Pulmonary artery endothelial cell (primary cell): ENCODE results near the gene MTHFD1L. TPM values are rescaled to one million over a fixed set of nuclear protein-coding genes. Genes with fewer than 3 reads are reported as not detected.
"Not testable (repeated sequence)": the region's sequence is repeated elsewhere in the genome, so short reads cannot be mapped to it uniquely, and the experiment has no call there.

Source experiments
- DNase-seq: peaks from one replicate; pipeline ENCODE4 v3.0.0-alpha.2; 2011; ENCODE audit warnings: low read depth, low spot score
- total RNA-seq: library from RNA; depleted of rRNA; stranded (reverse); fragments of >200 nt; gene quantifications from 2 replicates; pipeline ENCODE4 v1.2.3, GENCODE V29; 2014

MTHFD1L gene
- total RNA-seq, 1 donor from 2014 or later, result 69.3 TPM

DNA sequence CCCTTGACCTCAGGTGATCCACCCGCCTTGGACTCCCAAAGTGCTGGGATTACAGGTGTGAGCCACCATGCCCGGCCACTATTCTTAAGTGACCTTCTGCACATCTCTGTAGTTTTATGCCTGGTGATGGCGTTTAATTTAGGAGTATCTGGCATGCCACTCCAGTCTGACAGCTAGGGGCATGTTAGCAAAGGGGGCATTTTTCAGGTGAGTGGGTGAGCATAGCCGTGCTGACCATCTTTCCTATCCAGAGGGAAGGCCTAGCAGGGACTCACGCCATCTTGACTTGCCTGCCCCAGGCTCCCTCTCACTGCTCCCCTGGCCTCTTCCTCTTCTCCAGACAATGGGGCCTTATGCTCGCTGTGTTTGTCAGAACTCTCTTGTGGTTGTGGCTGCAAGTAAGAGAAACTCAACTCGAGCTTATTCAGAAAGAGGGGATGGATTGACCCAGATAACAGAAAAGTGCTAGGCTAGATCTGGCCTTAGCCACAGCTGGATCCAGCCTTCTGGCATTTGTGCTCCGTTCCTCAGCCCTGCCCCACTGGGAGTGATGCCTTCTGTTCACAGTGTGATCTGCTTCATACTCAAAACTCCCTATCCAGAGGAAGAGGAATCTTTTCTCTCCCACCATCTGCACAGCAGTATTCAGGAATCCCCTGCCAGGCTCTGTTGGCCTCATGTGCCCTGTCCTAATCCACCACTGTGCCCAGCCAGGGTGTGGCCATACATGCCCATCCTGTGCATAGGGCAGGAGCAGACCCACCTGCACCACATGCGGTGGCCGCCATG is 199.7 kb downstream of the MTHFD1L start:
- no peak for DNase-seq

DNA sequence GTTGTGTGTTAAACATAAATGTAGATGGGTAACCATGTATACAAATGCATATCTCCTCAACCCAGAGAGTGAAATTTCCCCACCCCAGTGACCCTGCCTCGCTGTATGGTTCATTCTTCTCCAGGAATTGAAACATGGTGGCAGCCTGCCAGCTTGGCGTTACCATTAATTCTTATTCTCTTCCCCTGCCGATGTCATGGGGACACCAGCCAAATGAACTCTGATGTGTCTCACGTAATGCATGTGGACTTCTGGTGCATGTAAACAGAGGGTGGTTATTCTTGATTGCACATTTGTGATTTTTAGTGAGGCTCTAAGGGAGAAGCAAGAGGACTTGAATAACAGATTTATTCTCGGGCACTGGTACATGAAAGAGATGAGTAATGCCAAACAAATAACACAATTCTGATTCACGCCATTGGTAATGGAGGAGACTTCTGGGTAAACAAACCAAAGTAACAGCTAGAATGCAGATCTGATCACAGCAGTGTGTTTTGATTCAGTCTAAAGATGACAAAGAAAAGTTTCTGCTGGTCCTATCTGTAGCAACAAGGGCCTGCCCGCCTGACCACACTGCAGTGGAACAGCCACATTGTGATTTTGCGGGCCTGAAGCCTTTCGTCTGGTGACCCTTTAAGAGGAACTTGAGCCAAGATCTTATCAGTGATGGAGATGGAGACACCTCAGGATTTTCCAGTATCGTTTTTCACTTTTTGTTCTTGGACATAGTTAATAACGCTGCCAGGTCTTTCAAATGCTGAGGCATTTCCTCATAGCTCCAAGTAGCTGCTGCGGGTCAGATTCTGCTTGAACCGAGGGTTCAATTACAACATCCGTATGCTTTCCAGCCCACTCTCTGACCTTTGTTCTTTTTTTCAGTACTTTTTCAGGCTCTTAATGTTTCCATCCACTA is 202.4 kb downstream of the MTHFD1L start:
- peak; percentile 86 for DNase-seq

DNA sequence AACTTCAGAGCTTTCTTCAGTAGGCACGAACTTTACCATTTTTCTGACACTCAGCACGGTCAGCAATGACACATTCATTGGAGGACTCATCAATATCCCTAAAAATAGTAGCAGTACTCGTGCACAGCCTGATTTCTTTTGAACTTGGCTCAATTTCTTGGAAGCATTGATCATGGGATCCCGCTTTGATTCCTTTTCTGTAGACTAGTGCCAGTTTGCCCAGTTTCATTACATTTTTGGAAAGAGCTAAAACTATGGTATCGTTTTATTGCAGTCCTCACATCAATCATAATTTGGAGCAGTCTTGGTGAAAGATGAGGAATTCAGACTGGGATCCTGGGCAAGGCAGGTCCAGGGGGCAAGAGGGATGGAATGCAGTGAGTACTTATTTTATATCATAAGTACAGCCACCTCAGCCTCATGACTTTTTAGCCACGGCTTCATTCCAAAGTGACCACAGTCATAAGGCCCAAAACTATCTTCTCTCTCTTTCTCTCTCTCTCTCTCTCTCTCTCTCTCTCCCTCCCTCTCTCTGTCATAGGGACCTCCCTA is 203.3 kb downstream of the MTHFD1L start:
- no peak for DNase-seq

DNA sequence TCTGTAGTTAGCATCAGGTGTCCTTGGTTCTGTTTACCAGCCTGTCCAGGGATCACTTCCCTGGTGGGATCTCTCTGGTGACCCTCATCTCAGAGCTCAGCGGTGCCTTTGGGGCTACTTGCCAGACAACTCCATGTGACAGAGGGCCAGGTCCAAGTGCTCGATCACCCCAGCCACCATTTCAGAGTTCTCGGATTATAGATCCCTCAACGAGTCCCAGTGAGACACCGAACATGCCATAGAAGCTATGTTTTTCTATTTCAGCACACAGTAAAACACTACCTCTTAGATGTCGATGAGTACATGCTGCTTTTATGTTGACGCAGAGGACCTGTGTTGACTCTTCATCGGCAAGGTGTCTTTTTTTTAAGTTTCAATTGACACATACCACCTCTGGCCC is 204.1 kb downstream of the MTHFD1L start:
- DNase-seq, result no peak

DNA sequence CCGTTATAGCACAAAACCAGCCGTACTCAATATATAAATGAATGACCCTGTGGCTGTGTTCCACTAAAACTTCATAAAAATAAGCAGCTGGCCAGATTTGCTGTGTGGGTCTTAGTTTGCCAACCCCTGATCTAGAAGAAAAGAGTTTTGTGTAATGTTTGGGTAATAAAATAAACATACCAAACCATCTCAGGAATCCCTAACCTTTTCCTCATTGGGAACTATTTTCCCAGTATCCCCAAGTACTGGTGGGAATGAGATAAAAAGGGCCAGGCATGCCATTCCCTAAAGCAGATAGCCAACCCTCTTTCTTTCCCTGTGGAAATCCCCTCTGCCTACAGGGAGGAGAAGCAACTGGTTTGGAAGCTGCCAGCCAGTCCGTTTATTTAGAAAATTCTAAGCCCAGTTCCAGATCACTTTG is 205.1 kb downstream of the MTHFD1L start:
- DNase-seq, result no peak

DNA sequence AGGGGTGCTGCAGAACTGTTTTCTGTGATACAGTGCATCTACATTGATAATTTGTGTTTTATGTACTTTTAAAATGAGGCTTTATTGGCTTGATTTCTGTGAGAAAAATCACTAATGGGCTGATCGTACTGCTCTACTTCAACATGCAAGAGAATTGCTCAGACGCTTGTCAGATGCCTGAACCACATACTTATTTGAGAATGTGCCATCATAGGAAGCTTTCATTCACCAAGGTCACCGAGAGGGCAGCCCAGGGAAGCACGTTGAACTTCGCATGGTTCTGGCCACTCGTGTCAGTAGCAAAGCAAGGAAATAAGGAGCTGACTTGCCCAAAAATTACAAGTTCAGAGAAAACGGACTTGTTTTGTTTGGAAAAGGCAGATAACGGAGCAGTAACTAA is 205.8 kb downstream of the MTHFD1L start:
- DNase-seq, result peak; percentile 55

DNA sequence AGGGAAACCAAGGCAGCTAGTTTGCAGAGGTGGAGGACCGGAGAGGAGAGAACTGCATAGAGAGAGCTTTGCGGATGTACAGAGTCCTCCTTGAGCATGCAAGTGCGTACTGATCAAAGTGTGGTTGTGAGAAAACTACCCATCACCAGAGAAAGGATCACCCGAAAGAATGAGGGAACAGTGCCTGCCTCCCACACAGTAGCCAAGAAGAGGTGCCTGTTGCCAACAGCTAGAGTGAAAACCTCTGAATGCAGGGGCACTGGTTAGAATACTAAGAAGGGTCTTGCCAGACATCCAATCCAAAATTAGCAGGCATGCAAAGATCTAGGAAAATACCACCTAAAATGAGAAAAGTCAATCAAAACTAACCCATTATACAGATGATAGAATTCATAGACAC is 207.6 kb downstream of the MTHFD1L start:
- no peak for DNase-seq

DNA sequence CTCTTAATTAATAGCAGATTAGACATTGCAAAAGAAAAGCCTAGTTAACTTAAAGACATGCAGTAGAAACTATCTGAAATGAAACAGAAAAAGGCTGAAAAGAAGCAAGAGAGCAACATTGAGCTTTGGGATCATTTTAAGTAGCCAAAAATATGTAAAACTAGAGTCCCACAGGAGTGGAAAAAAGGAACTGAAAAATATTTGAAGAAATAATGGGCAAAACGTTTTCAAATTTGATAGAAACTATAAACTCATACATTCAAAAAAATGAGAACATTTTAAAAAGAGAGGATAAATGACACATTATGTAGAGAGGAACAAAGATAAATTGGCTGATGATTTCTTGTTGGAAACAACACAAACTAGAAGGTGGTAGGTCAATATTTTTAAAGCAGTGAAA is 208.2 kb downstream of the MTHFD1L start:
- DNase-seq, result no peak

DNA sequence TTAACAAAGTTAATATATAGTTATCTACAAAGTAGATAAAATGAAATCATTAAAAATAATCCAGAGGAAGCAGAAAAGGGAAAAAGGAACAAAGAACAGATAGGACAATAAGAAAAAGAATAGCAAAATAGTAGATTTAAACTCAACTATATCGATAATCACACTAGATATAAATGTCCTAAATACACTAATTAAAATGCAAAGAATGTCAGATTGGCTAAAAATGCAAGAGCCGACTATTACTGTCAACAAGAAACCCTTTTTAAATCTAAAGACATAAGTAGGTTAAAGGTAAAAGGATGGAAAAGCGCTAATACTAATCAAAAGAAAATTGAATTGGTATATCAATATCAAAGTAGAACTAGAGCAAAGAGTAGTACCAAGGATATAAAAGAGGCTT is 209.5 kb downstream of the MTHFD1L start:
- DNase-seq, result no peak

DNA sequence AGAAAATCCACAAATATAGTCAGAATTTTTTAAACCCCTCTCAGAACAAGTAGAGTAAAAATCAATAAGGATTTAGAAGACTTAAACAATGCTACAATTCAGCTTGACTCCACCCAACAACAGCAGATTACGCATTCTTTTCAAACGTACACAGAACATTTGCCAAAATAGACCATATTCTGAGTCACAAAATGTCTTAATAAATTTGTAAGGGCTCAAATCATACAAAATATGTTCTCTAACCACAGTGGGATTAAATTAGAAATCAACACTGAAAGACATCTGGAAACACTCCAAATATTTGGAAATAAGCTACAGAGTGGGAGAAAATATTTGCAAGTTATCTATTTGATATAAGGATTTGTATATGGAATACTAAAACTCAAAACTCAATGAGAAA is 210.0 kb downstream of the MTHFD1L start:
- DNase-seq, result no peak

DNA sequence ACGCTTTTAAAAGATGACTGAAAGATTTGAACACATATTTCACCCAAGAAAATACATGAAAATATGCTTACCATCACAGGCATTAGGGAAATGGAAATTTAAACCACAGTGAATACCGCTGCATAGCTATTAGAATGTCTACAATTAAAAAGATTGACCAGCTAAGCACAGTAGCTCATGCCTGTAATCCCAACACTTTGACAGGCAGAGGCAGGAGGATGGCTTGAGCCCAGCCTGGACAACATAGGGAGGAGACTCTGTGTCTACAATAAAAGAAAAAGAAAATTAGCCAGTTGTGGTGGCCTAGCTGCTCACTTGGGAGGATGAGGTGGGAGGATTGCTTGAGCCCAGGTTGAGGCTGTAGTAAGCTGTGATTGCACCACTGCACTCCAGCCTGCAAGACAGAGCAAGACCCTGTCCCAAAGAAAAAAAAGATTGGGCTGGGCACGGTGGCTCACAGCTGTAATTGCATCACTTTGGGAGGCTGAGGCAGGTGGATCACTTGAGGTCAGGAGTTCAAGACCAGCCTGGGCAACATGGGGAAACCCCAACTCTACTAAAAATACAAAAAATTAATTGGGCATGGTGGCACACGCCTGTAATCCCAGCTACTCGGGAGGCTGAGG is 210.5 kb downstream of the MTHFD1L start:
- no peak for DNase-seq

DNA sequence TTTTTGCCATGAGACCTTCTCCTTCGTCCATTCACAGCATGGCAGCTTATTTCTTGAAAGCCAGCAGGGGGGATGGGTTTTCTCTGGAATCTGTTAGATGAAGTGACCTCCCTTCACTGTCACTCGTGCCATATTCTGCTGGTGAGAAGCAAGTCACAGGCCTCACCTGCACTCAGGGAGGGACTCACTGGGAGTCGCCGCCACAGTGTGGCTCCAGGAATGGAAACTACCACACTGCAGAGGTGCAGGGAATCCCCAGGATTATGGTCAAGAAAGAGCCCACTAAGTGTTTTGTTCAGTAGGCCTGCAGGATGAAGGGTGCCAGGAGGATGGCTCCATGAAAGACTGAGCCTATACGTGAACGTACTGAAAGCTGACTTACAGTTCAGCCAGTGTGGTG is 213.2 kb downstream of the MTHFD1L start:
- DNase-seq, result no peak

DNA sequence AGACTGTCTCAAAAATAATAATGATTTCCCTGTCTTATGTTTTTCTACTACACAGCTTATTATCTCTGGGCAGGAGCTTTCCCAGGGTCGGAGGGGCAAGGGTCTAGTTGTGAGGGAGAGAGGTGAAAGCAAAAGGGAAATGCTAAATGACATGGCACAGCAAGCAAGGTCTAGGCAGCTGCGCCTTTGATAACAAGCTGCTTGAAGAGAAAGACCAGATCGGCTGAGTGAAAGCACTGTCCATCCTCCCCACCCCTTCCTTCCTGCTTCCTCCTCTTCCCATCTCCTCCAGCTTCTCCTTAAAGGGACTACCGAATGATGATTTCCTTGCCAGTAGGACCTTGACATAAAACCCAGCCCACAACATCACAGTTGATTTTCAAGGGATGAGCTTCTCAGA is 216.2 kb downstream of the MTHFD1L start:
- DNase-seq, result no peak

DNA sequence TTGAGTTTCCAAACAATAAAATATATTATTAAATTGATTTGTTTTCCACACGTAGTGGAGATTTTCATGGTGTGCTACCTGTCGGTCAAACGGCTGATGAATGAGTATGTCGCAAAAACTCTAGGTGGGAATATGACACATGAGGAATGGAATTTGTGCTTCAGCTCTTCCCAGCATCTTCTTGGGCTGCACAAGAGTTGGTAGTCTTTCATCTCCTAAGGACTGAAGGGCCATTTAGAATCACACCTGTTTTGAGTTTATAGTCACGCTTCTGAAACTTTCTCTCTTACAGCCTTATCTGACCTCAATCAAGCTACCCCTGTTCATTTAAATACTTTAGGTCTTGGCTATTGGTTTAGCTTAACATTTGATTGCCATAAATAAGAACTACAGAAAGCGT is 216.6 kb downstream of the MTHFD1L start:
- no peak for DNase-seq

DNA sequence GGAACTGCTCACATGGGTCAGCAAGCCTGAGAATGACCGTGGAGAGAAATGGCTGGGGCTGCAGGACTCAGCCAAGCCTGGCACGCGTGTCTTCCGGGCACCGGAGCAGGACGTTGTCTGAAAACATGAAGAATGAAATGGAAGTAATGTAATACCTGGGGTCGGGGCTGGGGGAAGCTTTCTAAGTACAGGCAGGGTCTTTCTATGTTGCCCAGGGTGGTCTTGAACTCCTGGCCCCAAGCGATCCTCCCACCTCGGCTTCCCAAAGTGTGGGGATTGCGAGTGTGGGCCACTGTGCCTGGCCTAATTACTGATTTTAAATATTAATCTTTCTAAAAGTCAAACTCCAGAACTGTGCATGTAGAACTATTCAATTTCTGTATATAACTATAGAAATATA is 218.8 kb downstream of the MTHFD1L start:
- no peak for DNase-seq

DNA sequence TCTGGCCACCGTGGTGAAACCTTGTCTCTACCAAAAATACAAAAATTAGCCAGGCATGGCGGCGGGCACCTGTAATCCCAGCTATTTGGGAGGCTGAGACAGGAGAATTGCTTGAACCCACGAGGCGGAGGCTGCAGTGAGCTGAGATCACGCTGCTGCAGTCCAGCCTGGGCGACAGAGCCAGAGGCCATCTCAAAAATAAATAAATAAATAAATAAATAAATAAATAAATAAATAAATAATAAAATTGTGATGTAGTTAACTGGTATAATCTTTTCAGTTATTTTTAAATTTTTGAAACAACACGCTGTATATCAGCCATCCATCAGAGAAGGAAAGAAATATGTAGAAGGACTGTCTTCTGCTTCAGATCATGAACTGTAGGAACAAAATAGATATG is 221.6 kb downstream of the MTHFD1L start:
- not testable (repeated sequence) for DNase-seq

DNA sequence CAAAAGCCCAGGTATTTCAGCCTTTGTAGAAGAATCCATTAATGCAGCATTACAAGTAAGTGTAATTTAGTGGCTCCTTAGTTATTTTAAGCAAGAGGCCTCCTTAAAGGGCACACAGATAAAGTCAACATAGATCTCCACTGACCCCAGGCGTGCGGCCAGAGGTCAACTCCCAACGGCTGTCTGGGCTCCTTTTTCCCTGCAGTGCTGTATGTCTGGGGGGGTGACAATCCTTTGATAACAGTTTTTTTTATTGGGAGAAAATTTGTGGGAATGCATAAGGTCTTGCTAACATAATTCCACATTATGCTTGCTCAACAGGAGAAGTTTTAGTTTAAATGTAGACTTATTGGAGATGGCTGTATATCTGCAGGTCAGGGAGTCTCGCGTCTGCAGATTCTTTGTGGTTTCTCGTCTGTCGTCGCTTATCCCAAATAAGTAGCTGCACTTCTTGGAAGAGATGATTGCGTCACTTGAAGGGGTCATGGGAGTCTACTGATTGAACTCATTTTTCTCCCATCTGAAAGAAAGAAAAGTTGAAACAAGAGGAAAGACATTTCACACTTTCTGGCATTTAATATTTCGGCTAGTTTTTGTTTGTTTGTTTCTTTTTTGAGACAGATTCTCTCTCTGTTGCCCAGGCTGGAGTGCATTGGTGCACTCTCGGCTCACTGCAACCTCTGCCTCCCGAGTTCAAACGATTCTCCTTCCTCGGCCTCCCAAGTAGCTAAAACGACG is 222.5 kb downstream of the MTHFD1L start:
- DNase-seq, result no peak

DNA sequence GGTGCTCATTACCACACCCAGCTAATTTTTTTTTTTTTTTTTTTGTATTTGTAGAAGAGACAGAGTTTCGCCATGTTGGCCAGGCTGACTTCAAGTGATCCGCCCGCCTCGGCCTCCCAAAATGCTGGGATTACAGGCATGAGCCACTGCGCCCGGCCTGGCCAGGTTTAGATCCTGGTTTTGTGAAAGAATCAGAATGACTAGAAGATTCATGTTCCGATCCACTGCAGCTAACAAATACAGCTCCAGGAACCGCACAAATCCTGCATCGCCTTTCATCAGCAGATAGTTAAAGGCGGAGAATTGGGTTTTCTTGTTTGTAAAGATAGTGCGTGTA is 223.1 kb downstream of the MTHFD1L start:
- no peak for DNase-seq

DNA sequence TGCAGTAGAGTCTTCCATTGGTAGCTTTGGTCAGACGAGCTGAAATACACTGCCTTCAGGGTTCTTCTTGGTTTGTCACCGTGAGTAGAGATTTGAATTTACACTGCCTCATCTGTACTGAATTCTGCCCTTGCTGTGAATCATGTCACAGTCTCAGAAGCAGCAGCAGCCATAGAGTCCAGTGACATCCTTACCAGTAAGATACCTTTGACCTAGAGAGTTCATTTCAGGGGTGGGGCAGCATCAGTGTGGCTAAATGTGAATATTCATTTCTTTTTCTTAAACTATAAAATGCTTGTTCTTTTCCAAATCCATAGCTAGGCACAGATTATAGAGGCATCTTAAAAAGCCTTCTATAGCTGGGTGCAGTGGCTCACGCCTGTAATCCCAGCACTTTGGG is 223.5 kb downstream of the MTHFD1L start:
- DNase-seq, result no peak

DNA sequence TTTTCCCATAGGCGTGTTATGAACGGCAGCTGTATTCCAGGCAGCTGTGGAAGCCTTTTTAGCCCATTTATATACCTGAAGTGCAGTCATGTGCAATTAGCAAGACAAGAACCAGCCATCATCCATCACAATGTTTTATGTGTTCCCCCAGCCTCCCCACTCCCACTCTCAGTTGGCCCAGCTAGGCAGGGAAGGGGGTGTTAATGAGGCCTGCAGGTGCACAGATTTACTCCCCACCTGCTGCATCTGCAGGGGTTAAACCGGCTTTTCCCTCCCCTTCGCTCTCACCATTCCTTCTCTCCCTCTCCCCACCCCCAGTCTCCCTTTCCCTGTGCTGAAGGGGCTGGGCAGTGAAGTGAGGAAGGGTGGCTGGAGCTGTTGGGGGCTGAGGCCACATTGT is 224.5 kb downstream of the MTHFD1L start:
- no peak for DNase-seq

DNA sequence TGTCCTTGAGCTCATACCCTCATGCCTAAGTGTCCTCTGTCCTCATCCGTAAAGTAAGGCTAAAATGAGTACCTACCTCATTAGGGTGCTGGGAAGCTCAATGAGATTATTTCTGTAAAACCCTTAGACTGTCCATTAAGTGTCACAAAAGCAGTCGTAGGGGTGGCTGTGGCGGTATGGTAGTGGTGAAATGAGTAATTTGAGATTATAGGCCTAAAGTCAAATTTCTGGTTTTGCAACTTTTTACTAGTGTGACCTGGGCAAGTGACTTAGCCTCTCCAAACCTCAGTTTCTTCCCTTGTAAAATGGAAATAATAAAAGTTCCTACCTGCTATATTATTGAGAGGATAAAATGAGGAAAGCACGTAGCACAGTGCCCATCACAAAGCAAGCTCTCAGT is 226.1 kb downstream of the MTHFD1L start:
- no peak for DNase-seq
